Pons (tissue), 1 donor: ENCODE data around the gene AP1B1.

ENCODE experiments used
- DNase-seq: peaks from one replicate; pipeline ENCODE4 v3.0.0-alpha.2; 2016; ENCODE audit warnings: low spot score

AP1B1 gene

DNA sequence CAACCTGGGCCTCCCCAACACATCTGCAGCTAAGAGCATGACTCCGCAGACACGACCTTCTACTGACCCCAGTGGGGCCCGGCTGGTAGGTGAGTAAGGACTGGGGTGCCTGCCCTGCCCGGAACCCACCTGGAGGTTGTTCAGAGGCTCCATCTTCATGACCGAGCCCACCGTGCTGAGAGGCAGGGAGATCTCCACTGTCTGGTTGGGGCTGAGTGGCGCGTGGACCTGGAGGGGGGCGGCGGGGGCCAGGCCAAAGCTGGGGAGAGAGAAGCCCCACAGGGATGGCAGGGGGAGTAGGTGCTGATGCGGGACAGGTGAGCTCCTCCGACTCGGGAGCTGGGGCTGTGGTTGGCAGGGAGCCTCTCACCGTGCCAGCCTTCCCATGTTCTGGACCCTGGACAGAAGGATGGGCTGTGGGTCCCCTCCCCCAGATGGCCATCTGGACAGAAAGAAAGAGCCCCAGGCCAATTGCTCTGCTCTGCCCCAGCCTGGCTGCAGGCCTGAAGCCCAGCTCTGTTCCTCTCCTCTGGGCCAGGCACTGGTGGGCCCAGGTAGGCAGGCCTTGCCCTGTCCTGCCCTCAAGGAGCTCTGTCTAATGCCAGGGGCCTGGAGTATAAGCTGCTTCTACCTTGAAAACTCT lies 56.6 kb downstream of the AP1B1 start:
- DNase-seq, result no peak

- DNase-seq, result no peak
Measured at GRCh38 chr22:29331213-29331612, 57.2 kb downstream of the AP1B1 start.

DNA sequence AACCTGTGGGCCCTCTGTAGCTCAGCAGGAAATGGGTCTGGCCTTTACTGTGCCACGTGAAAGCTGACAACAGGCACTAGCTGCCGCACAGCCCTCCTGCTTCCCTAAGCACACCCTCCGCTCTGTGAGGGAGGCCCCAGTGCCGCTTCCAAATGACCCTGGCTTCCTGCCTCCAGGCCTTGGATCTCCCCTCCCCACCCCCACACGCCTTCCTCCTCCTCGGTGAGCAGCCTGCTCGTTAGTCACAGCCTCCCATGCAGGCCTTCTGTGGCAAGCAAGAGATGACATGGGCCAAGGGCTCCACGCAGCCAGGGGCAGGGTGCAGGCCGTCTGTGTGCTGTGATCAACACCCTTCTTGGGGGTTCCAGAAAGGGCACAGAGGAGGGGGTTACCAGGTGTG lies 57.6 kb downstream of the AP1B1 start:
- no peak for DNase-seq

DNA sequence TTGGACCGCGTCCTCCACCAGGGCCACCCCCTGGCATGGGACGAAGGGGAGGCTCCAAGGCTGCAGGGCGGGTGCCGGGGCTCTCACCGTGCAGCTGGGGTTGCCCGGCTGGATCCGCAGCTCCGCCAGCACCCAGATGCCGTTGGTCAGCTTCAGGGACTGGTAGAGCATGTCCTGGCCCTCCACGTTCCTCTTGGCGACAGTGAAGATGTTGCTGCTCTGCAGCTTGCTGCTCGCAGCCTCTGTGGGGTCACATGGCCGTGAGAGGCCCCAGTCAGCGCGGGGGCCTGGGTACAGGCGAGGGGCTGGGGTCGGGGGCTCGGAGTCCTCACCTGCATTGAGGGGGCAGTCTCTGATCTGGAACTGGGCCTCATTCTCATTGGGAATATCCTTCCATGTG lies 58.1 kb downstream of the AP1B1 start:
- DNase-seq, result no peak

GRCh38 chr22:29329581-29329980 lies 58.8 kb downstream of the AP1B1 start:
- no peak for DNase-seq

DNA sequence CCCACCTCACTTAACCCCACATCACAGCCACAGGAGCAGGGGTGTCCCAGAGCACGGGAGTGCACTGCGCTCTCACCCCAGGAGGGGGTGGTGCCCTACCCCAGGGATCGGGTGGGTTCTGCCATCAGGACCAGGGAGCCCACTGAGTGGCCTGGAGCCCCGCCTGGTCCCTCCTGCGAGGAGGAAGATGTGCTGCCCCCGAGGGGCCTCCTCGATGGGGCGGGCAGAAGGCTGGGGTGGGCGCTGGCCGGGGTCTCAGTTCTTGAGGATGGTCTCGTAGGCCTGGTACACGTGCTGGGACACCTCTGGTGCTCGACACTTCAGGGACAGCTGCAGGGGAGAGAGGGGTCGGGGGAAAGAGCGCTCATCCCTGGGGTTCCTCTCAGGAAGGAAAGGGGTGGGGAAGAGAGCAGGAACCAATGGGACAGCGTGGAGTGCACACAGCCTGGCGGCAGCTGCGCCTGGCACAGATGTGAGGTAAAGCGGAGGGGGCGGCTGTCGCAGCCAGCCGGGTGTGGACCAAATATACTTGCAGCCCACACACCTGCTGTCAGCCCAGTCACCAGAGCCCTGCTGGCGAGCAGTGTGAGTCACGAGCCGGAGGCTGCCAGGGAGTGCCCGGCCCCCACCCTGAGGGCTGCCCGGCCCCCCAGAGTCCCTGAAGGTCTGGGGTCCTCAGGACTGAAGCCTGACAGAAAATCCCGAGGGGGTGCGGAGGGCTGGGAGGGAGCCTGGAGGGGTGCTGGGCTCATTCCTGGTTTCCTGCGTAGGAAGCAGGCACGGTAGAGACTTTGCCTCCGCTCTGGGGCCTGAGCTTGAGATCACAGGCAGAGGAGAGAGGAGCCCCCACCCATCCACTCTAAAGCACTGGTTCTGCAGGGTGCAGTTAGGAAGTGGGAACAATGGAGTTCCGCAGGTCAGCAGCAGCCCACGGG lies 59.5 kb downstream of the AP1B1 start:
- DNase-seq, result no peak

- DNase-seq, result no peak
Measured at GRCh38 chr22:29328055-29328454, 60.3 kb downstream of the AP1B1 start.

- DNase-seq, result no peak
Measured at GRCh38 chr22:29327089-29327764, 61.1 kb downstream of the AP1B1 start.

DNA sequence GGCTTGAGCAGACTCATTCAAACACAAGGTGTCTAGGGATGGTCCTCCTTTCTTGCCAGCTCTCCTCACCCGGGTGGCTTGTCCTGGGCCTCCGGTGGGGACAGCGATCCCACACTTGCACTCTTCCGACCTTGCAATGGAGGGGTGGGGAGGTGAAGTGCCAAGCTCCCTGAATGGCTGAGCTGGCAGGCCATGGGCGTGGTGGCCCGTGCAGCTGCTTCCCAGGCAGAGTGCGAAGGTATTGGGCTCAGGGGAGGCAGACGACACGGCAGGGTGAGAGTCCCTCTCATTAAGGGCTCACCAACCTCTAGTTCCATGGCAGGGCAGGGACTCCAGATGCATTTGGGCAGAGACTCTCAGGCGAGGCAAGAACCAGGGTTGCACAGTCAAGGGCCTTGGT lies 61.9 kb downstream of the AP1B1 start:
- no peak for DNase-seq

DNA sequence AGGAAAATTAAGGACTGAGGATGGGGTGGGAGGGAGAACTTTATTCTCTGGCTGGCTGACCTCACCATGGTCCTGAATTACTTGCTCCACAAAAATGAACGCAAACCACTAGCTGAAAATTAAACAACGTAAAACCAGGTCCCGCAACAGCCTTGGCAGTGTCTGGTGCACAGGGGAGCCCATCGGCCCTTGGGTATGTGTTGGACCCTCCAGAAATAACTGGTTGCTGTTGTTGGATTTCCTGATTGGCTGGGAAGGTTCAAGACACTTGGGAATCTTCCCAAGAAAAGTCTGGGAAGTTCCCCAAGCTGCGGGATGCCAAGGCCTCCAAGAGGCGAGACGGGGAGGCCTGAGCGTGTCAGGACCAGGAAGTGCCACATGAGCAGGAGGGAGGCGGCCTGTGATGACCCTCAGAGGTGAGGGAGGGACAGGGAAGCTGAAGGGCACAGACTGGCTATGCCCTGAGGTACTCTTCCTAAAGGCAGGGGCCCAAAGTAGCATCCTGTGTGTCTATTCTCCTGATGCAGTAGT lies 62.5 kb downstream of the AP1B1 start:
- no peak for DNase-seq

DNA sequence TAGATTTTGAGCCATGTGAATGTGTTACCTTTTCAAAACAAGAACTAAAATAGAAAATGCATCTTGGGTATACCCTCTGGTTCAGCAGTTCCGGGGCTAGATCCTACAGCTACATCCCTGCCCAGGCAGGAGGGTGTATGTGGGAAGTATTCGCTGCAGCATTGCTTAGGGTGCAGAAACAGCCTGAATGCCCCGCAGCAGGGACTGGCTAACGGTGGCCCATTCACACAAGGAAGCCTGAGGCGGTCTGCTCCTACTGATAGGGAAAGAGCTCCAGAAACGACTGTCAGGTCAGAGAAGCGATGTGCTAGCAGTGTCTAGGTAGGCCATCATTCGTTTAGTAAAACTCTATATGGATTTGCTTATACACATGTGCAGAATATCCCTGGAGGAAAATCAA lies 63.0 kb downstream of the AP1B1 start:
- no peak for DNase-seq

- DNase-seq, result no peak
Measured at GRCh38 chr22:29323641-29324040, 64.7 kb downstream of the AP1B1 start.

DNA sequence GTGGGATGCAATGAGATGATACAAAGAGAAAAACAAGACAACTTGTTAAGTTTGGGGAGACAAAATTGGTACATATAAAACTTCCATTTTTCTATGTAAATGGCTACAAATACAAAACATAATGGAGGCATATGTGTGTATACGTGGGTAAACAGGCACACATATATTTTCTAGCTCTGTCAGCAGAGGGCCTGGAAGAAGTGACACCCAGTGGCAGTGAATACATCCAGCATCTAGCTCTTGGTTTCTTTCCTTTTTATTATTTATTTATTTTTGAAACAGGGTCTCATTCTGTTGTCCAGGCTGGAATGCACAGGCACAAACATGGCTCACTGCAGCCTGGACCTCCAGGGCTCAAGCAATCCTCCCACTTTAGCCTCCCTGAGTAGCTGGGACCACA lies 67.8 kb downstream of the AP1B1 start:
- DNase-seq, result peak; percentile 42

DNA sequence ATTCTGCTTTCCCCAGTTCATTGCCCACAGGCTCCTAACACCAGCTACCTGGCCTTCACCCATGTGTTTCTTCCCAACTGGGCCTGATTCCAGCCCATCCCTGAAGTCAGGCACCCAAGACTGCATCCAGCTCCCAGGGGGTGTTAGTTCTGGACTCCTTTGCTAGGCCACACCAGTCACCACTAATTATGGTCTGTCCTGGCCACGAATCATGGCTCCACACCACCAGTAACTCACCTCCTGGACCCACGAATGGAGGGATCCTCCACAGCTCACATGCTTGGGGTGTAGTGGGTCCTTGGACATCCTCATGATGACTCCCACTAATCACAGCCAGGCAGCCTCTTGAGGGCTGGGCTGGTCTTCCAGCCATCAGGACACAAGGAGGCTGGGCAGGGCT lies 69.3 kb downstream of the AP1B1 start:
- no peak for DNase-seq

DNA sequence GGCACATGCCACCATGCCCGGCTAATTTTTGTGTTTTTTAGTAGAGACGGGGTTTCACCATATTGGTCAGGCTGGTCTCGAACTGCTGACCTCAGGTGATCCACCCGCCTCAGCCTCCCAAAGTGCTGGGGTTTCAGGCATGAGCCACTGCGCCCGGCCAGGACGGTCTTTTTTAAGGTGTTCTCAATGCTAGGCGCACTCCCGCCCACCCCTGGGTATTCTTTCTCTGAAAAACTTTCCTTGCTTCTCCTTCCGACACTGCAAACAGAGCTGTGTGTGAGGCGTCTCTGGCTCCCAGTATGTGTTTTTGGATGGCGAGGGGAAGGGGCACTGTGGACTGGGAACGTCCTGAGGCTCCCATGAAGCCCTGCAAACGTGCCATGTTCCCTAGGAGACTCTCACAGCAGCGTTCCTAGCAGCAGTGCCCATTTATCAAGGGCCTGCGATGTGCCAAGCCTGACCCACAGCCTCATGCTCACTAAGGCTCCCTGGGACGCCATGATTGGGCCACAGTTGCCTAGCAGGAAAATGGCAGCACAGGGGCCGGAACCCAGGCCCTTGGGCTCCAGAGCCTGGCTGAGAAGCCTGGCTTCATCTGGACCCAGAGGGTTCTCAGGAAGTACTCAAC lies 70.4 kb downstream of the AP1B1 start:
- DNase-seq, result no peak

- DNase-seq, result no peak
Measured at GRCh38 chr22:29316141-29316828, 72.1 kb downstream of the AP1B1 start.

DNA sequence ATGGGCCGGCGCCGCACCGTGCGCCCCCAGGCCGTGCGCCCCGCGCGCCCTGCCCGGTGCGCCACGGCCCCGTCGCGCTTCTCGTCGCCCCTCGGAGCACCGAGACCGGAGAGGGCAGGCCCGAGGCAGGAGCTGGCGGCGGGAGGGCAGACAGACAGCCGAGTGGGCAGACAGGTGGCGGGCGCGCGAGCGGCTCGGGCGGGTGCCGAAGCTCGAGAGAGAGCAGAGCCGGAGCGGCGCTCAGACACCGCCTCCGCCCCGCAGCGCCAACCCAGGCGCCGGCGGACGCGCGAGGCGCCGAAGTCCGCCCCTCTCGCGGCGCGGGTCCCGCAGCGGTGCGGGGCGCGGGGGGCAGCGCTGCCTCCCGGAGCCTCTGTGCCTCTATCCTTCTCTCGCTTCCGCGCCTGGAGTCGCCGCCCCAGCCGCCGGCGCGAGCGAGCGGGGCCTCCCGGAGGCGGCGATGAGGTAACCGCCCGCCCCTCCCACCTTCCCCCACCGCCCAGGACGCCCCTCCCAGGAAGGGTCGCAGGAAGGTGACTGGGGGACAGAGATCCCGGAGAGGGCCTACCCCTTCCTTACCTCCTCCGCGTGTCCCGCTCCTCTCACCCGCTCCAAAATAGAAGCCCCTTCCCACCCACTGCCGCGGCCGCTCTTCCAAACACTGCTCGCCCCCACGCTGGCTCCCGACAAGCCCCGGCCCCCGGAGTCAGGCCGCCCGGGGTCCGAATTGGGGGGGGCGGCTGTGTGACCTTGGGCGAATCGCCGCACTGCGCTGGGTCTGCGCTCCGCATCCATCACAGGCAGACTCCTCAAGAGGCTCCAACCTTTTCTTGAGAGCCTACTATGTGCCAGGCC lies 72.9 kb downstream of the AP1B1 start, which contains the start of gene RASL10A:
Gene RASL10A, minus strand, starts transcription at position 412 of the 855 bp plus-strand sequence. CDS start 451 bp downstream, outside the sequence.
- DNase-seq, result no peak

DNA sequence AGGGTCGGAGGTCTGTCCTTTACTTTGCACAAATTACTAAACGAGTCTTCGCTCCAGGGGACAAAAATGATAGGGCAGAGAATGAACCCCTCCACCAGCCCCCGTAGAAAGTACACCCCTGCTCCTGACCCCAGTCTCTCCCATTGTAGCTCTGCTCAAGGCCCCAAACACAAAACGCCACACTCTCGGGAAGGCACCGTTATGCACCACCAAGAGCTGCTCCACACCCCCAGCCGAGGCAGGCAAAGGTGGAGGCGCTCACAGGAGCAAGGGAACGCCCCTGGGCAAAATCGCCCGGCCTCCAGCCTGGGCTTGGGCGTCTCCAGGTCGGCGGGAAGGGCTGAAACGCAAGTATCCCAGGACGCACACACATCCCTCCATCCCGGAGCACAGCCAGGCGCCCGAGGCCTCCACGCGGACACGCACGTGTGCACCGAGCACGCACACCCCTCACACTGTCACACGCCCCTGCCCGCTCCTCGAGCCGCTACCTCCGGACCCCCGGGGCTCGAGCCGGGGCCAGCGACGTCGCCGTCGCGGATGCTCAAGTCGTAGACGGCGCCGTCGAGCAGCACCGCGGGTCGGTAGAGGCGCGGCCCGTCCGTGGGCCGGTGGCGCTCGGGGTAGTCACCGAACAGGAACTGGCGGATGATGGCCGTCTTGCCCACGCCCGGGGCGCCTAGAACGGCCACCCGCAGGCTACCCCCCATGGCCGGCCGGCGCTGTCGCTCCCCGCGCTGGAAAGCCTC lies 73.7 kb downstream of the AP1B1 start:
- DNase-seq, result no peak

- no peak for DNase-seq
Measured at GRCh38 chr22:29313576-29314466, 74.5 kb downstream of the AP1B1 start.
